Umbilical cord (tissue), 2 donors: ENCODE data around the gene ZBTB7C. TPM values are rescaled to one million over a fixed set of nuclear protein-coding genes. Genes with fewer than 3 reads are reported as not detected.

Source experiments
- DNase-seq: peaks from one replicate; pipeline ENCODE4 v3.0.0-alpha.2; 2015; ENCODE audit warnings: low spot score
- total RNA-seq: library from RNA; depleted of rRNA; stranded (reverse); fragments of >200 nt; gene quantifications from one replicate; pipeline ENCODE4 v1.2.3, GENCODE V29; 2014; ENCODE audit warnings: low replicate concordance; ENCODE audit not compliant: insufficient read depth

The ZBTB7C gene
- total RNA-seq, 1 donor from 2014 or later: 1.7 TPM

- no peak for DNase-seq
Observed at GRCh38 chr18:48168861-48169260, 240.3 kb downstream of the ZBTB7C start.

- DNase-seq: peak; percentile 75
Observed at GRCh38 chr18:48167897-48168253, 241.3 kb downstream of the ZBTB7C start.

- DNase-seq: no peak
Observed at GRCh38 chr18:48166336-48166875, 242.8 kb downstream of the ZBTB7C start.

- DNase-seq: no peak
Observed at GRCh38 chr18:48165111-48165866, 243.9 kb downstream of the ZBTB7C start.

- DNase-seq: no peak
Observed at GRCh38 chr18:48164701-48165100, 244.5 kb downstream of the ZBTB7C start.

GRCh38 chr18:48164116-48164515 is 245.1 kb downstream of the ZBTB7C start:
- peak; percentile 27 for DNase-seq

GRCh38 chr18:48163738-48164115 is 245.5 kb downstream of the ZBTB7C start:
- DNase-seq: no peak

- no peak for DNase-seq
Observed at GRCh38 chr18:48162956-48163737, 246.0 kb downstream of the ZBTB7C start.

- no peak for DNase-seq
Observed at GRCh38 chr18:48161911-48162698, 247.1 kb downstream of the ZBTB7C start.

GRCh38 chr18:48161191-48161910 is 247.8 kb downstream of the ZBTB7C start:
- DNase-seq: peak; percentile 90

- no peak for DNase-seq
Observed at GRCh38 chr18:48160622-48161021, 248.6 kb downstream of the ZBTB7C start.

- no peak for DNase-seq
Observed at GRCh38 chr18:48159816-48160215, 249.4 kb downstream of the ZBTB7C start.

- DNase-seq: no peak
Observed at GRCh38 chr18:48158721-48159120, 250.5 kb downstream of the ZBTB7C start.

- no peak for DNase-seq
Observed at GRCh38 chr18:48157956-48158355, 251.2 kb downstream of the ZBTB7C start.

- DNase-seq: no peak
Observed at GRCh38 chr18:48155856-48156255, 253.3 kb downstream of the ZBTB7C start.

- DNase-seq: no peak
Observed at GRCh38 chr18:48154828-48155227, 254.4 kb downstream of the ZBTB7C start.

GRCh38 chr18:48153613-48154481 is 255.3 kb downstream of the ZBTB7C start:
- DNase-seq: no peak

GRCh38 chr18:48152549-48152948 is 256.6 kb downstream of the ZBTB7C start:
- DNase-seq: no peak

- no peak for DNase-seq
Observed at GRCh38 chr18:48151421-48152065, 257.6 kb downstream of the ZBTB7C start.
